ENCODE results near the gene CKS1B. TPM values are rescaled to one million over a fixed set of nuclear protein-coding genes. Genes with fewer than 3 reads are reported as not detected.

CKS1B gene
- total RNA-seq, 4 donors from 2014 or later, result 34.9 to 72.8 (median 55.3) TPM

DNA sequence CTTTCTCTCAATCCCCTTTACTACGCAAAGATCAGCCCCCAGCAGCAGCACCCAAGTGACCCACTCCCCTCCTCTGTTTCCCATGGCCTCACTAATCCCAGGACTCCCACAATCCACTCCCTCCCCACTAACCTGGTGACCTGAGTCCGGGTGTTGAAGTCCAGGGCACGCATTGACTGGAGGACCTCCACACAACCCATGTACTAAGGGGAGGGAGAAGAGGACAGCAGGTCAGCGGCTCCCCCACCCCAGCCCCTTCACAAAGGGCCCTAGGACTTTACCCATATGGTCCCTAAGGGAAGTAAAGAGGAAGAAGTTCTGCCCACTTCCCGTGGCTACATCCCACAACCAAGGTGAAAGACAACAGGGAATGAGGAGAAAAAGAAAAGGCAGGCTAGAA, 5.2 kb upstream of the CKS1B start:
- intact Hi-C loops (cut with DNase I), result loop anchor here (10.0 kb wide), 1 partner anchor 96 kb away; the partner anchor contains the start of gene EFNA4
- H3K9me3 ChIP-seq, result no peaks in the 10 kb centered on the region
- peaks cover 47 to 75% (median 54%) of the 10 kb centered on the region in 3 donors for H3K4me1 ChIP-seq
- no peaks in the 10 kb centered on the region for H3K27me3 ChIP-seq
- DNase-seq, result no peak
- H3K4me3 ChIP-seq, result peak overlapping the region in 3 of 4 donors; percentile 41 to 79 (median 46)
- TF ChIP-seq CTCF (IDR thresholded peaks at IDR 0.05) (no peak), POLR2A (IDR thresholded peaks at IDR 0.05) (no peak)
- WGBS, 2 donors, result 48 to 63% methylated on average over 2 to 5 of the region's 5 CpGs
- peak overlapping the region; percentile 96 to 99 (median 98) for H3K27ac ChIP-seq
- H3K36me3 ChIP-seq, result peaks cover 7 to 58% (median 34%) of the 10 kb centered on the region in 3 donors

DNA sequence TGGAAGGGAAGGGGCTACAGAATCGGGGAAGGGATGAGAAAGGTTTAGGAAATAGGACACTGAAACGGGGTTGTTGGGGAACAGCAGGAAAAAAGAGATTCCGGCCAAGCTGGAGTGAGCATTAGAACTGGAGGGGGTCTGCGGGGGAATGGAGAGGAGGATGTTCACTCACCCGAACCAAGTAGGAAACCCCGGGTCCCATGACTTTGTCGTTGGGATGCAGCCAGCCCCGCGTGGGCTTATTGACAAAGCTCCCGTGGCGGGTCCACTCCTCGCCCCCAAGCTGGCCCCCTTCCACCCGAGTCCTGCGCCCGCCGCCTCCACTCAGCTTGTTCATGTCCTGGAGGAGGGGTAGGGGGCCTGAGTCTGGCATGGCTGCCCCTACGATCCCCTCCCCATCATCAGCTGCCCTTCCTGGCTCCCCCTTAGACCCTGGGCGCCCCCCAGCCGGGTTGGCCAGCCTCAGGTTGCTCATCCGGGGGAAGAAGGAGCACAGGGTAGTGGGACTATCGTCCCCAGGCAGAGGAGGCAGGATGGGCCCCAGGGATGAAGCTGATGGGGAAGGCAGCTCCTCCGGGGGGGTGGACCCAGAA, 4.5 kb upstream of the CKS1B start:
- Histone ChIP-seq H3K4me3 (peak overlapping the region; percentile 22 to 79 (median 44)), H3K36me3 (peaks cover 7 to 51% (median 29%) of the 10 kb centered on the region in 3 donors), H3K9me3 (no peaks in the 10 kb centered on the region), H3K27ac (peak overlapping the region; percentile 96 to 99 (median 98)), H3K27me3 (no peaks in the 10 kb centered on the region), H3K4me1 (peaks cover 47 to 75% (median 54%) of the 10 kb centered on the region in 3 donors)
- intact Hi-C loops (cut with DNase I), result loop anchor here (10.0 kb wide), 1 partner anchor 95 kb away; the partner anchor contains the start of gene EFNA4
- 13 to 27% methylated on average over 11 to 17 of the region's 22 CpGs for WGBS, 2 donors
- no peak for DNase-seq
- no peak for TF ChIP-seq POLR2A (IDR thresholded peaks at IDR 0.05)
- no peak for TF ChIP-seq CTCF (IDR thresholded peaks at IDR 0.05)

- H3K9me3 ChIP-seq, result no peaks in the 10 kb centered on the region
- peaks cover 1 to 43% (median 20%) of the 10 kb centered on the region in 3 donors for H3K36me3 ChIP-seq
- H3K27me3 ChIP-seq, result no peaks in the 10 kb centered on the region
- DNase-seq, result peak; percentile 38
- WGBS, 2 donors, result 9 to 11% methylated on average over 6 to 9 of the region's 15 CpGs
- H3K27ac ChIP-seq, result peak within 1 kb of the TSS; percentile 96 to 99 (median 98)
- H3K4me1 ChIP-seq, result peaks cover 47 to 81% (median 54%) of the 10 kb centered on the region in 3 donors
- intact Hi-C loops (cut with DNase I), result no loop called here
- peak in 1 of 6 experiments; percentile 2 for TF ChIP-seq CTCF (IDR thresholded peaks at IDR 0.05)
- peak in 3 of 4 donors; percentile 67 to 93 (median 80) for TF ChIP-seq POLR2A (IDR thresholded peaks at IDR 0.05)
- peak within 1 kb of the TSS; percentile 22 to 79 (median 44) for H3K4me3 ChIP-seq
These were observed 3.7 kb upstream of the CKS1B start, which contains the start of gene SHC1 for GRCh38 chr1:154970631-154971340. Gene SHC1, minus strand, starts transcription at chr1:154970747. Its CDS starts 221 bp downstream, at chr1:154970526.

- intact Hi-C loops (cut with DNase I), result no loop called here
- H3K36me3 ChIP-seq, result peaks cover 0 to 36% (median 13%) of the 10 kb centered on the region in 3 donors
- peak overlapping the region; percentile 96 to 99 (median 98) for H3K27ac ChIP-seq
- H3K4me1 ChIP-seq, result peaks cover 47 to 84% (median 57%) of the 10 kb centered on the region in 3 donors
- 26 to 37% methylated on average over 10 of the region's 10 CpGs for WGBS, 2 donors
- no peak for TF ChIP-seq POLR2A (IDR thresholded peaks at IDR 0.05)
- TF ChIP-seq CTCF (IDR thresholded peaks at IDR 0.05), result no peak
- DNase-seq, result no peak
- no peaks in the 10 kb centered on the region for H3K9me3 ChIP-seq
- no peaks in the 10 kb centered on the region for H3K27me3 ChIP-seq
- H3K4me3 ChIP-seq, result peak overlapping the region in 3 of 4 donors; percentile 41 to 79 (median 46)
These were observed 3.0 kb upstream of the CKS1B start for GRCh38 chr1:154971341-154971998.
